ENCODE results near the gene RUNDC3A.
"Not testable (repeated sequence)": the region's sequence is repeated elsewhere in the genome, so short reads cannot be mapped to it uniquely, and the experiment has no call there.

Gene RUNDC3A

GRCh38 chr17:44318077-44318892 is 9.9 kb downstream of the RUNDC3A start:
- DNase-seq (ENCODE audit: low read depth, low spot score) = no peak

- no peak for DNase-seq (ENCODE audit: low read depth, low spot score)
Measured at GRCh38 chr17:44320066-44320465, 11.7 kb downstream of the RUNDC3A start.

DNA sequence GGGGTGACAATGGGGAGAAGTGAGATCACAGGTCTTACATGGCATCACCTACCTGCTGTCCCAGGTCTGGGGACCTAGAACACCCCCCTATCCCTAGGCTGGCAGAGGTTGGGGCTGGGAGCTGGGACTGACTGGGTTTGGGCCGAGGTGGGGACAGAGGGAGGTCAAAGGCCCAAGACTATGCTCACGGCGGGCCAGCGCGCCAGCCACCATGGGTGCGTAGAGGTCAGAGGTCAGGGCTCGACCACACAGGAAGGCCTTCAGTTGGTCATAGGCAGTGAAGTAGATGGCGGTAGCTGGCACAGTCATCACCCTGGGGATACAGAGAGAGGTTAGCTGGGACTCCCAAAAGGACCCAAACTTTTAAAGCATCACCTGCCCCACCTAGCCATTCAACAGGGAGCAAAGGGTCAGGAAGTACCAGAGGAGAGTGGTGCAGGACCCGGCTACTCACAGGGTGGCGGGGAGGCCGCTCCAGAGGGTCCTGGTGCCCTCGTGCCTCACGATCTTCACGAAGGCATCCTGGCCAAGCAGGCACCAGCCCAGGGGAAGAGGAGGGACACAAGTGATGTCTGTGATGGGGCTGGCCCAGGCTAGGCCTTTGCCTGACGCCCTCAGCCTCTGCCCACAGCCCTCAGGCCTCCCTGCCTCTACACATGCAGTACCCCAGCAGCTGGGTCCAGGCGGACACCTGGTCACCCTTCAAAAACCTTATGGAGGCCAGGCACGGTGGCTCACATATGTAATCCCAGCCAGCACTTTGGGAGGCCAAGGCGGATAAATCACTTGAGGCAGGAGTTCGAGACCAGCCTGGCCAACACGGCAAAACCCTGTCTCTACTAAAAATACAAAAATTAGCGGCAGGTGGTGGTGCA is 13.1 kb downstream of the RUNDC3A start:
- DNase-seq (ENCODE audit: low read depth, low spot score) = no peak

GRCh38 chr17:44322236-44322895 is 14.0 kb downstream of the RUNDC3A start:
- no peak for DNase-seq (ENCODE audit: low read depth, low spot score)

DNA sequence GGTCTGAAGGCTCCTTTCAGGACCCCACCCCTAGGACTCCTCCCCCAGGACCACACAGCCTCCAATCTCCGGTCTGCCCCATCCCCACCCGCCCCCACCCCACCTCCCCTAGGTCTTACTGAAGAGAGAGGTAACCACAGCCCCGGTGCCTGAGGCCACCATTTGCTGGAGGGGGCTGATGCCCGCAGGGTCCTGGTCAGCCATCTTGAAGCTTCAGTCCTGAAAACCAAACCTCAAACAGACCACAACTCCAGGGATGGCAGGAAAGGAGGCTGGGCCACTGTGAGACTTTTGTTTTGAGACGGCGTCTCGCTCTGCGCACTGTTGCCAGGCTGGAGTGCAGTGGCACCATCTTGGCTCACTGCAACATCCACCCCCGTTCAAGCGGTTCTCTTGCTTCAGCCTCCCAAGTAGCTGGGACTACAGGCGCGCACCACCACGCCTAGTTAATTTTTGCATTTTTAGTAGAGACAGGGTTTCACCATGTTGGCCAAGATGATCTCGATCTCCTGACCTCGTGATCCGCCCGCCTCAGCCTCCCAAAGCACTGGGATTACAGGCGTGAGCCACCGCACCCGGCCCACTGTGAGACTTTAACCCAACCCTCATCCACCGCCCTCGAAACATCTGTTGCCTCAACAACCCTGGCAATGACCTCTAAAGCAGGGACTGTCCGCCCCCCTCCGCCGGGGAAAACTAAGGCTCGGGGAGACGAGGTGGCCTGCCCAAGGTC is 15.1 kb downstream of the RUNDC3A start:
- DNase-seq (ENCODE audit: low read depth, low spot score) = no peak

- DNase-seq (ENCODE audit: low read depth, low spot score) = no peak
Measured at GRCh38 chr17:44324092-44324570, 15.7 kb downstream of the RUNDC3A start.

DNA sequence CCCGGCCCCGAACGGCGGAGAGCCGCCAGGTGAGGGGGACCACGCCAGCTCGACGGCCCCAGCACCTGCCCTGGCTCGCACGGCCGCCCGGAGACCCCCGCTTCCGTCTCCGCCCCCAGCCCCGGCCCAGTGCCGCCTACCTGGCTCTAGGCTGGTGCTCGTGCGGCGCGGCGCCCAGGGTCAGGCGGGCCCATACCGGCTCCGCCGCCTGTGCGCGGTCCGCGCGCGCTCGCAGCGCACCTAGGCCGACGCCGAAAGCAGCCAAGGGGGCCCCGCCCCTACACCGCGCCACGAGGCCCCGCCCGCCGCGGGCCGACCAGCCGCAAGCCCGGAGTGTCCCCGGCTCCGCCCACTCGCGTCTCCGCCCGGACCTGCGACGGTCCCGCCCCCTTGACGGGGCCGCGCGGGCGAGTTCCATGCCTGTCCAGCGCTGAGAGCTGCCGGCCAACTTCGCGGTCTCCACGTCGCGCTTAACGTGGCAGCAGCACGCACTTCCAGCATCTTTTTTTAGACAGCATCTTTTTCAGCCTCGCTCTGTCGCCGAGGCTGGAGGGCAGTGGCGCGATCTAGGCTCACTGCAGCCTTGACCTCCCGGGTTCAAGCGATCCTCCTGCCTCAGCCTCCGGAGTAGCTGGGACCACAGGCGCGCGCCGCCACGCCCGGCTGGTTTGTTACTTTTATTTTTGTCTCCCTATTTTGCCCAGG is 16.3 kb downstream of the RUNDC3A start, which contains the start of gene SLC25A39:
Gene SLC25A39, minus strand, starts transcription at position 253 of the 705 bp plus-strand sequence. CDS start 1,261 bp downstream, outside the sequence.
- DNase-seq (ENCODE audit: low read depth, low spot score) = peak; percentile 63

DNA sequence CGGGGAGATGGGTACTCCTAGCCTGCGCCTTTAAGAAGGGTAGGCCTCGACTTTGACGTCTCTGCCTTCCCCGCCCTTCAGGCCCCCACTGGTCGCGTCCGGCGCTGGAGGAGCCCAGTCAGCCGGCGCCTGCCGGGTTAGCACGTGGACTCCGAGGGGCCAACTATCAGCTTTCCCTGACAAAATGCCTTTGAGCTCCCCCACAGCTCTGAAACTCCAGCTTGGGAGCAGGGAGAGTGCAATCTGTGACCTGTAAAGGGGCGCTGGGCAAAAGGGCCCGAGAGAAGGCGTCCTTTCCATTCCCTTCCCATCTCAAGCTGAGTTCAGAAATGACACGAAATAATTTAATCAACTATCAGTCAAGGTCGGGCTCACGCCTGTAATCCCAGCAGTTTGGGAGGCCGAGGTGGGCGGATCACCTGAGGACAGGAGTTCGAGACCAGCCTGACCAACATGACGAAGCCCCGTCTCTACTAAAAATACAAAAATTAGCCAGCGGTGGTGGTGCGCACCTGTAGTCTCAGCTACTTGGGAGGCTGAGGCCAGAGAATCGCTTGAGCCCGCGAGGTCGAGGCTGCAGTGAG is 18.6 kb downstream of the RUNDC3A start:
- peak; percentile 91 for DNase-seq (ENCODE audit: low read depth, low spot score)

DNA sequence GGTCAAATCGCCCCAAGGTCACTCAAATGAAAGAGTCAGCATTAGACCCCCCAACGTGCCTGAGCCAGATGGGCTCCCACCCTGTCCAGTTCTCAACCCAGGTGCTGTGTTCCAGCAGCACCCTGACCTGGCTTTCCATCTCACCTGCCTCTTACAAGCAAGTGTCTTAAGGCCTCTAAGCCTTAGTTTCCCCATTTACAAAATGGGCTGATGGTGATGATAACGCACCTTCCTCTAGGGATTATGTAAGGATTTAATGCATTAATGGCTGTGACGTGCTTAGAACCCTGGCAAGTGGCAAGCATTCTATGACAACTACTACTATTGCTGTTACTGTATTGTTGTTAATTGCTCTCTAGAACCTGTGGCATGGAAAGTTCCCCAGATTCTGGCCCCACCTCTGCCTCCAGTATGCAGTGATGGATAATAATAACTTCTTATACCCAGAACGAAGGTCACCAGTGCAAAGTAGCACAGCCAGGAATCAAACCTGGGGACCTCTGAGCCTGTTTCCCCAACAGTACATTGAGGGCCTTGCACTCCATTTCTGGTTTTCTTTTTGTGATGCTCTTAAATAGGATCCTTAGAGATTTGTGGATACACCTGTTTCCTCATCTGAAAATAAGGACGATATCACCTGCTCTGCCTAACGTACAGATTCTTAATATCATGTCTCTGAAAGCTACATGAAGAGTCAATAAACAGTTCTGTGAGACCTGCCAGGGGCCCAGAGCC is 19.5 kb downstream of the RUNDC3A start:
- DNase-seq (ENCODE audit: low read depth, low spot score) = no peak

- DNase-seq (ENCODE audit: low read depth, low spot score) = not testable (repeated sequence)
Measured at GRCh38 chr17:44329516-44329915, 21.1 kb downstream of the RUNDC3A start.

- DNase-seq (ENCODE audit: low read depth, low spot score) = not testable (repeated sequence)
Measured at GRCh38 chr17:44330263-44330662, 21.9 kb downstream of the RUNDC3A start.

DNA sequence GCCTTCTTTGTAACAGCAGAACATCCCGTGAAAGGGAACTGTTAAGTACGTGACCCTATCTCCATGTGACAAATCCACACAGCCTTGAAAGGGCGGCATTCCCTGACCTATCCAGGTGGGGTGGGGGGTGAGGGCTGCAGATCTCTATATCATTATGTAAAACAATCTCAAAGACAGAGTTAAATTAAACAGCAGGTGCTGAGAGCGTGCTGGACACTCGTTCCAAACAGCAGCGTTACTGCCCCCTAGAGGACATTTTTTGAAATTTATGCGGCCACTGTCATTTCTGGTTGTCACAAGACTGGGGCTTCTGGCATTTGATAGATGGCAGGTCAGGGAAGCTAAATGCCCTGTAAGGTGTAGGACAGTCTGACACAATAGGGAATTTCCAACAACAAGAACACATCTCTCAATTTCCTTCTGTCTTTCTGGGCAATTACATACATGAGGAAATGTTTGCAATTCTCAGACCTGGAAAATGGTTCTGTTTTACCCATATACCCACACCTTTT is 22.9 kb downstream of the RUNDC3A start:
- DNase-seq (ENCODE audit: low read depth, low spot score) = no peak

- DNase-seq (ENCODE audit: low read depth, low spot score) = no peak
Measured at GRCh38 chr17:44333371-44333770, 25.0 kb downstream of the RUNDC3A start.

- no peak for DNase-seq (ENCODE audit: low read depth, low spot score)
Measured at GRCh38 chr17:44334315-44334714, 25.9 kb downstream of the RUNDC3A start.

DNA sequence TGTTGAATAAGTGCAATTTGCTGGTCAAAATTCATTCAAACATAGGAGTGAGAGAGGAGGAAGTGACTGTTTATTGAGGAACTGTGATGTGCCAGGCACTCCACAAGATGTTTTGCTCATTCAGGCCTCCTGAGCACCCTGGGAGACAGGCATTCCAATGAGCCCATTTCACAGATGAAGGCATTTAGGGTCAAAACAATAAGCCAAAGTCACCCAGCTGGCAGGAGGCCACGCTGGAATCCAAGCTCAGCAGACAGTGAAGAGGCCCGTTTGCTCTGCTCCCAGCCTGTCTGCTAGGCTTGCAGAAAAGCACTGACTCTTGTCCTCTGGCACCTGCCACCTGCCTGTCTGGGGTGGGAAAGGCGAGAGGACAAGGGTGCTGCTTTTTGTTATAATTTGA is 26.3 kb downstream of the RUNDC3A start:
- DNase-seq (ENCODE audit: low read depth, low spot score) = no peak

DNA sequence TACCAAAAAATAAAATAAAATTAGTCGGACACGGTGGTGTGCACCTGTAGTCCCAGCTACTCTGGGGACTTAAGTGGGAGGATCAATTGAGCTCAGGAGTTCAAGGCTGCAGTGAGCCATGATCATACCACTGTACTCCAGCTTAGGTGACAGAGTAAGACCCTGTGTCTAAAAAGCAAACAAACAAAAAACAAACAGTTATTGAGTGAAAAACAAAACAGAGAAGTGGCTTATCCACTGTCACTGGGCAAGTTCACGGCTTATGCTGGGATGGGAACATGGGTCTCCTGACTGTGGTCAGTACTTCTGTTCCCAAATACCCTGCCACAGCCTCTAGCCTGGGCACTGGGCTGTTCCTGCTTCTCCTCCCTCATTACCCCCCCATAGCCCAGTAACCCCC is 27.2 kb downstream of the RUNDC3A start:
- no peak for DNase-seq (ENCODE audit: low read depth, low spot score)

- DNase-seq (ENCODE audit: low read depth, low spot score) = no peak
Measured at GRCh38 chr17:44335968-44336367, 27.6 kb downstream of the RUNDC3A start.

DNA sequence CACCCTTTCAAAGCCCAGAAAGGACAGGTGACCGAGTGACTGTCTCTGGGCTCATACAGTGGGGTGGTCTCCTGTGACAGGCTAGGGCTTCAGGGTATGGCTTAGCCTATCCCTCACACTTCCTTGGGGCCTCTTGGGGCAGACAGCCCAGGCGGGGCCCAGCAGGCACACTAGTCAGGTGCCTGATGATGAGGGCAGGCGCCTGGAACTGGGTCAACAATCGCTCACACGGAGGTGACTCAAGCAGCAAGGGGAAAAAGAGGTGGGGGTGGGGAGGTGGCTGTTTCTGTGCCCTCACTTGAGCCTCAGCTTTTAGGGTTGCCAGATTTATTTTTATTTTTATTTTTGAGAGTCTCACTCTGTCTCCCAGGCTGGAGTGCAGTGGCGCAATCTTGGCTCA is 30.3 kb downstream of the RUNDC3A start:
- no peak for DNase-seq (ENCODE audit: low read depth, low spot score)

- not testable (repeated sequence) for DNase-seq (ENCODE audit: low read depth, low spot score)
Measured at GRCh38 chr17:44340553-44340952, 32.2 kb downstream of the RUNDC3A start.
